ENCODE data around the gene CBLB. TPM values are rescaled to one million over a fixed set of nuclear protein-coding genes. Genes with fewer than 3 reads are reported as not detected.

Gene CBLB
- polyA plus RNA-seq, 2 of the 4 experiments (the other 2 are of a cell fraction) = 6.8 to 16.2 TPM

- H3K4me3 ChIP-seq = no peak overlapping the region
- ATAC-seq = no peak
- H3K9me3 ChIP-seq = peaks cover 12% of the 10 kb centered on the region; the same call in 2 of the 3 replicates
- whole genome bisulfite sequencing (ENCODE audit: missing lambda C conversion rate) = 92% methylated on average over 6 of the region's 6 CpGs
- TF ChIP-seq MYC (IDR thresholded peaks at IDR 0.05; ENCODE audit: borderline replicate concordance, low read length) (no peak), BHLHE40 (IDR thresholded peaks at IDR 0.05; ENCODE audit: low read depth, low read length) (no peak), SREBF2 (IDR thresholded peaks at IDR 0.05) (no peak), FOXS1 (CRISPR knock-in tag; IDR thresholded peaks at IDR 0.05) (no peak), RFX5 (IDR thresholded peaks at IDR 0.05) (no peak), PHF8 (IDR thresholded peaks at IDR 0.05; ENCODE audit: borderline replicate concordance, low read depth) (no peak), NPAS2 (CRISPR knock-in tag; IDR thresholded peaks at IDR 0.05; ENCODE audit: borderline replicate concordance) (no peak), TFCP2L1 (CRISPR knock-in tag; IDR thresholded peaks at IDR 0.05) (no peak), HOXB13 (CRISPR knock-in tag; IDR thresholded peaks at IDR 0.05; ENCODE audit: low read depth) (no peak), CTCF (IDR thresholded peaks at IDR 0.05) (no peak), CBX2 (IDR thresholded peaks at IDR 0.05; ENCODE audit: borderline replicate concordance, low read depth) (no peak), HMGXB4 (CRISPR knock-in tag; IDR thresholded peaks at IDR 0.05; ENCODE audit: borderline replicate concordance) (no peak), EHMT2 (IDR thresholded peaks at IDR 0.05; ENCODE audit: low read depth) (no peak), RAD21 (conservative IDR thresholded peaks at IDR 0.05 in 1 of 2, IDR thresholded peaks at IDR 0.05 in 1 of 2) (no peak)
- CTCF ChIA-PET = no interaction called here
- H3K27ac ChIP-seq = no peak overlapping the region
- H3K4me2 ChIP-seq = no peak overlapping the region
- FAIRE-seq = no peak
- H3K4me1 ChIP-seq = no peaks in the 10 kb centered on the region
- no peak for DNase-seq (ENCODE audit: low read depth in 1 of 2, low spot score in 1 of 2)
- POLR2A ChIA-PET = no interaction called here
Observed at GRCh38 chr3:105759442-105760078, 109.3 kb downstream of the CBLB start.

GRCh38 chr3:105758451-105758850, 110.4 kb downstream of the CBLB start:
- CTCF ChIA-PET = no interaction called here
- 88% methylated on average over 6 of the region's 9 CpGs for WGBS (ENCODE audit: missing lambda C conversion rate)
- Histone ChIP-seq H3K27ac (no peak overlapping the region), H3K9me3 (peaks cover 12% of the 10 kb centered on the region; the same call in 2 of the 3 replicates), H3K4me3 (no peak overlapping the region), H3K4me1 (no peaks in the 10 kb centered on the region), H3K4me2 (no peak overlapping the region)
- FAIRE-seq (no peak), DNase-seq (ENCODE audit: low read depth in 1 of 2, low spot score in 1 of 2) (no peak), ATAC-seq (no peak)
- POLR2A ChIA-PET = no interaction called here
- TF ChIP-seq HMGXB4 (CRISPR knock-in tag; IDR thresholded peaks at IDR 0.05; ENCODE audit: borderline replicate concordance) (no peak), MAZ (IDR thresholded peaks at IDR 0.05; ENCODE audit: borderline replicate concordance, low read depth, low read length) (no peak), ZNF302 (CRISPR knock-in tag; IDR thresholded peaks at IDR 0.05) (no peak), ATOH8 (CRISPR knock-in tag; IDR thresholded peaks at IDR 0.05; ENCODE audit: low read depth) (no peak), NPAS2 (CRISPR knock-in tag; IDR thresholded peaks at IDR 0.05; ENCODE audit: borderline replicate concordance) (no peak), MYC (IDR thresholded peaks at IDR 0.05; ENCODE audit: borderline replicate concordance, low read length) (no peak), BCL3 (IDR thresholded peaks at IDR 0.05) (no peak), RFX5 (IDR thresholded peaks at IDR 0.05) (no peak), USF2 (IDR thresholded peaks at IDR 0.05) (no peak), TP53 (CRISPR knock-in tag; IDR thresholded peaks at IDR 0.05) (no peak), JUN (IDR thresholded peaks at IDR 0.05) (no peak), CEBPB (IDR thresholded peaks at IDR 0.05) (no peak), HEYL (CRISPR knock-in tag; IDR thresholded peaks at IDR 0.05) (no peak), POLR2AphosphoS2 (conservative IDR thresholded peaks at IDR 0.05; ENCODE audit: low read length) (no peak), SREBF2 (IDR thresholded peaks at IDR 0.05) (no peak)

All from A549 (cell line).